ENCODE results near the gene MROH2A. TPM values are rescaled to one million over a fixed set of nuclear protein-coding genes. Genes with fewer than 3 reads are reported as not detected.

MROH2A gene
- total and polyA plus RNA-seq, 2 donors = 0.39 to 0.71 TPM

DNA sequence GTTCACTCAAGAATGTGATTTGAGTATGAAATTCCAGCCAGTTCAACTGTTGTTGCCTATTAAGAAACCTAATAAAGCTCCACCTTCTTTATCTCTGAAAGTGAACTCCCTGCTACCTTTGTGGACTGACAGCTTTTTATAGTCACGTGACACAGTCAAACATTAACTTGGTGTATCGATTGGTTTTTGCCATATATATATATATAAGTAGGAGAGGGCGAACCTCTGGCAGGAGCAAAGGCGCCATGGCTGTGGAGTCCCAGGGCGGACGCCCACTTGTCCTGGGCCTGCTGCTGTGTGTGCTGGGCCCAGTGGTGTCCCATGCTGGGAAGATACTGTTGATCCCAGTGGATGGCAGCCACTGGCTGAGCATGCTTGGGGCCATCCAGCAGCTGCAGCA, 18.1 kb upstream of the MROH2A start, which contains the start of gene UGT1A1:
UGT1A1 (plus strand) TSS at position 228 of the 400 bp plus-strand sequence; CDS start at position 246, 18 bp downstream.
- no peaks in the 10 kb centered on the region for H3K9me3 ChIP-seq (ENCODE audit: control insufficient read depth in 2 of 2, insufficient read depth in 1 of 2, low read length in 1 of 2)
- no peaks in the 10 kb centered on the region for H3K36me3 ChIP-seq (ENCODE audit: control insufficient read depth in 2 of 2, insufficient read depth in 2 of 2, low read length in 1 of 2)
- no peak within 1 kb of the TSS for H3K4me3 ChIP-seq (ENCODE audit: low read length in 2 of 2)
- no peak for DNase-seq (ENCODE audit: low read depth in 6 of 9, low spot score in 9 of 9)
- no peak within 1 kb of the TSS for H3K27ac ChIP-seq (ENCODE audit: low read depth in 1 of 2, low read length in 1 of 2)
- H3K4me1 ChIP-seq (ENCODE audit: control insufficient read depth in 2 of 2, insufficient read depth in 2 of 2, low read length in 2 of 2) = no peaks in the 10 kb centered on the region
- WGBS = 97% methylated on average over 6 of the region's 6 CpGs
- H3K27me3 ChIP-seq (ENCODE audit: control insufficient read depth in 2 of 2, insufficient read depth in 1 of 2, low read length in 1 of 2) = no peaks in the 10 kb centered on the region

DNA sequence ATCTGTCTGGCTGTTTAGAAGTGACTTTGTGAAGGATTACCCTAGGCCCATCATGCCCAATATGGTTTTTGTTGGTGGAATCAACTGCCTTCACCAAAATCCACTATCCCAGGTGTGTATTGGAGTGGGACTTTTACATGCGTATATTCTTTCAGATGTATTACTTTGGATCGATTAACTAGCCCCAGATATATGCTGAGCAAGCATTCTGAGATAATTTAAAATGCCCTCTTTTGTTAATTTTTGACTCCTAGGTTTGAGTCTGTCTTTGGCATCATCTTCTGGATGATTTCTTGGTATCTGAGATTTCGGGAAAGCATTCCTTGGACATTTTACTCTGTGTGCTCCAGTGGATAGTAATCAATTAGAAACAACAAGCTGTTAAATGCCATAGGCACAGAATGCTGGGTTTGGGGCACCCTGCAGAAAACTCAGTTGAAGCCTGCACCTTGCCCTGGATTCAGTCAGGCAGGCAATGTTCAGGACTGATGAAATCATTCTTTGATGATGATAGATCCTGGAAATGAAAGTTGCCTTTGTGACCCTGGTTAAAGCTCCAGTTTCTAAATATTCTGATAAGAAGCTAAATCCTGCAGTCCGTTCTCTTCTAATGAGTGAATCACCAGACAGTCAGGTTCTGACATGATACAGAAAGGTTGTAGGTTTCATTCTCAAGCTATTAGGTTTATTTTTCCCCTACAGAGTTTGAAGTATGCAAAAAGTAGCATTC, 16.9 kb upstream of the MROH2A start:
- H3K27ac ChIP-seq (ENCODE audit: low read depth in 1 of 2, low read length in 1 of 2) = no peak overlapping the region
- DNase-seq (ENCODE audit: low read depth in 6 of 9, low spot score in 9 of 9) = no peak
- no peaks in the 10 kb centered on the region for H3K4me1 ChIP-seq (ENCODE audit: control insufficient read depth in 2 of 2, insufficient read depth in 2 of 2, low read length in 2 of 2)
- no peaks in the 10 kb centered on the region for H3K36me3 ChIP-seq (ENCODE audit: control insufficient read depth in 2 of 2, insufficient read depth in 2 of 2, low read length in 1 of 2)
- H3K9me3 ChIP-seq (ENCODE audit: control insufficient read depth in 2 of 2, insufficient read depth in 1 of 2, low read length in 1 of 2) = no peaks in the 10 kb centered on the region
- no peak overlapping the region for H3K4me3 ChIP-seq (ENCODE audit: low read length in 2 of 2)
- H3K27me3 ChIP-seq (ENCODE audit: control insufficient read depth in 2 of 2, insufficient read depth in 1 of 2, low read length in 1 of 2) = no peaks in the 10 kb centered on the region
- 91% methylated on average over 4 of the region's 4 CpGs for WGBS

DNA sequence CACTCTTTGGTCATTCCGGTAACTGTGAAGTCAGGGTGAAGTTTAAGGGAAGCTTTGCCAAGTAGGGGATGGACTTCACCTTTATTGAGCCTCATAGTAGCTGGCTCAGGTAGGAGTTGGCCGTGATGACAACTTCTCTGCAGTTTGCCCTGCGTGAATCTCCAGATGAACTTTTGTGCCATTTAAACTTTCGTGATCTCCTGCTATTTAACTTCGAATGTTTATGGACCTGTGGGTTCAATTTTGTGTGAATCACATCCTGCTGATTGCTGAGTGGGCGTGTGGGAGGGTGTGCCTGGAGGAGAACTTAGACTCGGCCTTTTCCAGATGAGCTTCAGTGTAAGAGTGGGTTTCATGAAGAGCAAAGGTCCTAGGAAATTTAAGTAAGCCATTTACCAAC, 13.9 kb upstream of the MROH2A start:
- 93% methylated on average over 7 of the region's 7 CpGs for WGBS
- no peaks in the 10 kb centered on the region for H3K9me3 ChIP-seq (ENCODE audit: control insufficient read depth in 2 of 2, insufficient read depth in 1 of 2, low read length in 1 of 2)
- H3K4me1 ChIP-seq (ENCODE audit: control insufficient read depth in 2 of 2, insufficient read depth in 2 of 2, low read length in 2 of 2) = no peaks in the 10 kb centered on the region
- no peaks in the 10 kb centered on the region for H3K36me3 ChIP-seq (ENCODE audit: control insufficient read depth in 2 of 2, insufficient read depth in 2 of 2, low read length in 1 of 2)
- no peak overlapping the region for H3K4me3 ChIP-seq (ENCODE audit: low read length in 2 of 2)
- DNase-seq (ENCODE audit: low read depth in 6 of 9, low spot score in 9 of 9) = no peak
- no peak overlapping the region for H3K27ac ChIP-seq (ENCODE audit: low read depth in 1 of 2, low read length in 1 of 2)
- no peaks in the 10 kb centered on the region for H3K27me3 ChIP-seq (ENCODE audit: control insufficient read depth in 2 of 2, insufficient read depth in 1 of 2, low read length in 1 of 2)

DNA sequence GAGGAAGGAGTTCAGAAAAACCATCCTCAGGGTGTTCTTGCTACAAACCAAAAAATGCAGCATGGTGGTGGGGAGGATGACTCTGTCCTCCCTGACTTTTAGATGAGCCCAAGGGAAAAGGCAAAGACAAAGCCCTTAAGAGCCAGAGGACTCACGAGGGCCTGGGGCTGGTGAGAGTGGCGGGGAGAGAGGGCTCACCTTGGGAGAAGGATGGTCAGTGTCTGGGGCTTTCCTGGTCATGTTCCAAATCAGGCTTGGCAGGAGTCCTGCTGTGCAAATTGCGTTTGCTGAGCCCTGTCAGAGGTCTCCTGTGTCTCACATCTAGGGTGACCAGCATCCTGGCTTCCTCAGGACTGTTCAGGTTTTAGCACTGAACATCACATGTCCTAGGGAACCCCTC, 13.4 kb upstream of the MROH2A start:
- no peak for DNase-seq (ENCODE audit: low read depth in 6 of 9, low spot score in 9 of 9)
- WGBS = 77% methylated on average over 3 of the region's 3 CpGs
- H3K27ac ChIP-seq (ENCODE audit: low read depth in 1 of 2, low read length in 1 of 2) = no peak overlapping the region
- no peak overlapping the region for H3K4me3 ChIP-seq (ENCODE audit: low read length in 2 of 2)
- H3K27me3 ChIP-seq (ENCODE audit: control insufficient read depth in 2 of 2, insufficient read depth in 1 of 2, low read length in 1 of 2) = no peaks in the 10 kb centered on the region
- H3K4me1 ChIP-seq (ENCODE audit: control insufficient read depth in 2 of 2, insufficient read depth in 2 of 2, low read length in 2 of 2) = no peaks in the 10 kb centered on the region
- no peaks in the 10 kb centered on the region for H3K36me3 ChIP-seq (ENCODE audit: control insufficient read depth in 2 of 2, insufficient read depth in 2 of 2, low read length in 1 of 2)
- no peaks in the 10 kb centered on the region for H3K9me3 ChIP-seq (ENCODE audit: control insufficient read depth in 2 of 2, insufficient read depth in 1 of 2, low read length in 1 of 2)

DNA sequence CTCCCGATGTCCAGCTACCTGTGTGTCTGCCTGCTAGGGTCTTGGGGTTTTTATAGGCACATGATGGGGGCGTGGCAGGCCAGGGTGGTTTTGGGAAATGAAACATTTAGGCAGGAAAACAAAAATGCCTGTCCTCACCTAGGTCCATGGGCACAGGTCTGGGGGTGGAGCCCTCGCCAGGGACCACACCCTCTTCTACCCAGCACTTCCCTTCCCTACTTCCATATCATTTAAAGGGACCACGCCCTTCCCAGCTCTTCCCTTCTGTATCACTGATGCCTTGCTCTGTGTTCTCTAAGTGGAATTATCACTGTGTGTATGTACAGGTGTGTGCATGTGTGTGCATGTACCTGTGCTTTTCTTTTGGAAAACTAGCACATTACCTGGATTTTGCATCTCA, 11.7 kb upstream of the MROH2A start:
- whole genome bisulfite sequencing = 87% methylated on average over 4 of the region's 4 CpGs
- Histone ChIP-seq H3K27me3 (ENCODE audit: control insufficient read depth in 2 of 2, insufficient read depth in 1 of 2, low read length in 1 of 2) (no peaks in the 10 kb centered on the region), H3K4me1 (ENCODE audit: control insufficient read depth in 2 of 2, insufficient read depth in 2 of 2, low read length in 2 of 2) (no peaks in the 10 kb centered on the region), H3K36me3 (ENCODE audit: control insufficient read depth in 2 of 2, insufficient read depth in 2 of 2, low read length in 1 of 2) (no peaks in the 10 kb centered on the region), H3K4me3 (ENCODE audit: low read length in 2 of 2) (no peak overlapping the region), H3K9me3 (ENCODE audit: control insufficient read depth in 2 of 2, insufficient read depth in 1 of 2, low read length in 1 of 2) (no peaks in the 10 kb centered on the region), H3K27ac (ENCODE audit: low read depth in 1 of 2, low read length in 1 of 2) (no peak overlapping the region)
- no peak for DNase-seq (ENCODE audit: low read depth in 6 of 9, low spot score in 9 of 9)

DNA sequence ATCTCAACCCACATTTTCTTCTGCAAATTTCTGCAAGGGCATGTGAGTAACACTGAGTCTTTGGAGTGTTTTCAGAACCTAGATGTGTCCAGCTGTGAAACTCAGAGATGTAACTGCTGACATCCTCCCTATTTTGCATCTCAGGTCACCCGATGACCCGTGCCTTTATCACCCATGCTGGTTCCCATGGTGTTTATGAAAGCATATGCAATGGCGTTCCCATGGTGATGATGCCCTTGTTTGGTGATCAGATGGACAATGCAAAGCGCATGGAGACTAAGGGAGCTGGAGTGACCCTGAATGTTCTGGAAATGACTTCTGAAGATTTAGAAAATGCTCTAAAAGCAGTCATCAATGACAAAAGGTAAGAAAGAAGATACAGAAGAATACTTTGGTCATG, 10.1 kb upstream of the MROH2A start:
- Histone ChIP-seq H3K27me3 (ENCODE audit: control insufficient read depth in 2 of 2, insufficient read depth in 1 of 2, low read length in 1 of 2) (no peaks in the 10 kb centered on the region), H3K27ac (ENCODE audit: low read depth in 1 of 2, low read length in 1 of 2) (no peak overlapping the region), H3K36me3 (ENCODE audit: control insufficient read depth in 2 of 2, insufficient read depth in 2 of 2, low read length in 1 of 2) (no peaks in the 10 kb centered on the region), H3K9me3 (ENCODE audit: control insufficient read depth in 2 of 2, insufficient read depth in 1 of 2, low read length in 1 of 2) (no peaks in the 10 kb centered on the region), H3K4me3 (ENCODE audit: low read length in 2 of 2) (no peak overlapping the region), H3K4me1 (ENCODE audit: control insufficient read depth in 2 of 2, insufficient read depth in 2 of 2, low read length in 2 of 2) (no peaks in the 10 kb centered on the region)
- WGBS = 78% methylated on average over 4 of the region's 4 CpGs
- DNase-seq (ENCODE audit: low read depth in 6 of 9, low spot score in 9 of 9) = no peak

DNA sequence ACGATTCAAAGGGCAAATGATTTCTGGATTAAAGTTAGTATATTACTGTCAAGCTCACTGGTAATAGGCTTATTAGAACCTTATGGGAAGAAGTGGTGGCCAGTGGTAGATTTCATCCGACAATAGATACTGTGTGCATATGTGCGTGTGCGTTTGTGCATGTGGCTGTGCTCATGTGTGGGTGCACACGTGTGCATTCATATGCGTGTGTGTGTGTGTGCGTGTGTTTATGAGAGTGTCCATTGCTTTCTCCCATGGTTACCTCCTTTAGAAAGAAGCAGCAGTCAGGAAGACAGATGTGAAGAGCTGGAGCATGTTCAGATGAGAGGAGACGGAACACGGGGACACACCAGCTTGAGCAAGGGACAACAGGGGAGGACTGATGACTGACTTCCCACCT, 8.9 kb upstream of the MROH2A start:
- no peak for DNase-seq (ENCODE audit: low read depth in 6 of 9, low spot score in 9 of 9)
- Histone ChIP-seq H3K36me3 (ENCODE audit: control insufficient read depth in 2 of 2, insufficient read depth in 2 of 2, low read length in 1 of 2) (no peaks in the 10 kb centered on the region), H3K27ac (ENCODE audit: low read depth in 1 of 2, low read length in 1 of 2) (no peak overlapping the region), H3K4me3 (ENCODE audit: low read length in 2 of 2) (no peak overlapping the region), H3K4me1 (ENCODE audit: control insufficient read depth in 2 of 2, insufficient read depth in 2 of 2, low read length in 2 of 2) (no peaks in the 10 kb centered on the region), H3K9me3 (ENCODE audit: control insufficient read depth in 2 of 2, insufficient read depth in 1 of 2, low read length in 1 of 2) (no peaks in the 10 kb centered on the region), H3K27me3 (ENCODE audit: control insufficient read depth in 2 of 2, insufficient read depth in 1 of 2, low read length in 1 of 2) (no peaks in the 10 kb centered on the region)
- WGBS = 96% methylated on average over 9 of the region's 9 CpGs

DNA sequence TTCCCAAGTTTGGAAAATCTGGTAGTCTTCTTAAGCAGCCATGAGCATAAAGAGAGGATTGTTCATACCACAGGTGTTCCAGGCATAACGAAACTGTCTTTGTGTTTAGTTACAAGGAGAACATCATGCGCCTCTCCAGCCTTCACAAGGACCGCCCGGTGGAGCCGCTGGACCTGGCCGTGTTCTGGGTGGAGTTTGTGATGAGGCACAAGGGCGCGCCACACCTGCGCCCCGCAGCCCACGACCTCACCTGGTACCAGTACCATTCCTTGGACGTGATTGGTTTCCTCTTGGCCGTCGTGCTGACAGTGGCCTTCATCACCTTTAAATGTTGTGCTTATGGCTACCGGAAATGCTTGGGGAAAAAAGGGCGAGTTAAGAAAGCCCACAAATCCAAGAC, 6.0 kb upstream of the MROH2A start:
- Histone ChIP-seq H3K27ac (ENCODE audit: low read depth in 1 of 2, low read length in 1 of 2) (no peak overlapping the region), H3K9me3 (ENCODE audit: control insufficient read depth in 2 of 2, insufficient read depth in 1 of 2, low read length in 1 of 2) (no peaks in the 10 kb centered on the region), H3K4me3 (ENCODE audit: low read length in 2 of 2) (no peak overlapping the region), H3K4me1 (ENCODE audit: control insufficient read depth in 2 of 2, insufficient read depth in 2 of 2, low read length in 2 of 2) (no peaks in the 10 kb centered on the region), H3K27me3 (ENCODE audit: control insufficient read depth in 2 of 2, insufficient read depth in 1 of 2, low read length in 1 of 2) (no peaks in the 10 kb centered on the region), H3K36me3 (ENCODE audit: control insufficient read depth in 2 of 2, insufficient read depth in 2 of 2, low read length in 1 of 2) (no peaks in the 10 kb centered on the region)
- DNase-seq (ENCODE audit: low read depth in 6 of 9, low spot score in 9 of 9) = no peak
- 95% methylated on average over 16 of the region's 16 CpGs for WGBS

DNA sequence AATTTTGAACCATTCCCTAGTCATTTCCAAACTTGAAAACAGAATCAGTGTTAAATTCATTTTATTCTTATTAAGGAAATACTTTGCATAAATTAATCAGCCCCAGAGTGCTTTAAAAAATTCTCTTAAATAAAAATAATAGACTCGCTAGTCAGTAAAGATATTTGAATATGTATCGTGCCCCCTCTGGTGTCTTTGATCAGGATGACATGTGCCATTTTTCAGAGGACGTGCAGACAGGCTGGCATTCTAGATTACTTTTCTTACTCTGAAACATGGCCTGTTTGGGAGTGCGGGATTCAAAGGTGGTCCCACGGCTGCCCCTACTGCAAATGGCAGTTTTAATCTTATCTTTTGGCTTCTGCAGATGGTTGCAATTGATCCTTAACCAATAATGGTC, 5.5 kb upstream of the MROH2A start:
- DNase-seq (ENCODE audit: low read depth in 6 of 9, low spot score in 9 of 9) = no peak
- no peaks in the 10 kb centered on the region for H3K27me3 ChIP-seq (ENCODE audit: control insufficient read depth in 2 of 2, insufficient read depth in 1 of 2, low read length in 1 of 2)
- H3K4me3 ChIP-seq (ENCODE audit: low read length in 2 of 2) = no peak overlapping the region
- H3K9me3 ChIP-seq (ENCODE audit: control insufficient read depth in 2 of 2, insufficient read depth in 1 of 2, low read length in 1 of 2) = no peaks in the 10 kb centered on the region
- H3K36me3 ChIP-seq (ENCODE audit: control insufficient read depth in 2 of 2, insufficient read depth in 2 of 2, low read length in 1 of 2) = no peaks in the 10 kb centered on the region
- no peak overlapping the region for H3K27ac ChIP-seq (ENCODE audit: low read depth in 1 of 2, low read length in 1 of 2)
- no peaks in the 10 kb centered on the region for H3K4me1 ChIP-seq (ENCODE audit: control insufficient read depth in 2 of 2, insufficient read depth in 2 of 2, low read length in 2 of 2)
- 74% methylated on average over 5 of the region's 5 CpGs for WGBS
